GM12878 (cell line): ENCODE measurements around the gene HMX2. TPM values are rescaled to one million over a fixed set of nuclear protein-coding genes. Genes with fewer than 3 reads are reported as not detected.
A peak's percentile ranks its signal among the peaks of the same experiment; 100 is the strongest.

Experiments used
- ATAC-seq: fragments of 200-7000 bp; cut with Tn5 transposase; 3 replicates; pipeline ENCODE4 v1.9.1; 2020; ENCODE audit warnings: mild to moderate bottlenecking, moderate library complexity
- BruUV-seq: library from RNA; stranded (reverse); fragments of 400-500 nt; replicated peaks from 2 replicates; lab custom pipeline; 2021; lab: Mats Ljungman, UMichigan
- CTCF ChIA-PET: fragments of 300-600 bp; sonication (Branson Sonifier 250); formaldehyde crosslinking; extraction: SDS; loops from one replicate; lab custom pipeline; 2021; ENCODE audit warnings: inconsistent platforms; lab: Yijun Ruan, JAX
- POLR2A ChIA-PET: fragments of 350-600 bp; formaldehyde crosslinking; extraction: SDS; loops from one replicate; lab custom pipeline; 2021; ENCODE audit warnings: inconsistent platforms; lab: Charles Lee
- RAD21 ChIA-PET: fragments of 300-600 bp; sonication (Branson Sonifier 250); formaldehyde crosslinking; loops from one replicate; lab custom pipeline; 2023; ENCODE audit warnings: antibody characterized with exemption; ENCODE audit not compliant: unreplicated experiment; lab: Charles Lee
- SMC1A ChIA-PET: fragments of 300-600 bp; sonication (Branson Sonifier 250); formaldehyde crosslinking; loops from one replicate; lab custom pipeline; 2023; ENCODE audit not compliant: unreplicated experiment, uncharacterized antibody; lab: Charles Lee
- DNase-seq: peaks from one replicate; pipeline ENCODE4 v3.0.0-alpha.2; 2011; ENCODE audit warnings: low read depth, low spot score
- FAIRE-seq: peaks from 3 replicates; lab custom pipeline; 2011; peaks lifted over from hg19 to GRCh38; lab: Jason Lieb, UNC
- H2AFZ ChIP-seq: 2 replicates; pipeline ENCODE4 v1.6.0; 2011; ENCODE audit warnings: low read depth, low read length, control low read depth; ENCODE audit not compliant: control insufficient read depth
- H3K27ac ChIP-seq: 2 replicates; pipeline ENCODE4 v1.5.1; 2011; ENCODE audit warnings: control low read depth; ENCODE audit not compliant: control insufficient read depth, insufficient read depth
- H3K27me3 ChIP-seq, 2 experiments: replicated peaks in 1 of 2; 2 replicates each; pipeline versions ENCODE4 v1.6.0 to v1.6.1; 2011; ENCODE audit warnings: low read length in 1 of 2; ENCODE audit not compliant: control insufficient read depth in 2 of 2, insufficient read depth in 2 of 2
- H3K36me3 ChIP-seq, 2 experiments: 2 replicates each; pipeline ENCODE4 v1.5.1; 2011; ENCODE audit warnings: low read length in 1 of 2; ENCODE audit not compliant: control insufficient read depth in 2 of 2, insufficient read depth in 2 of 2
- H3K4me1 ChIP-seq: 2 replicates; pipeline ENCODE4 v1.6.1; 2011; ENCODE audit warnings: mild to moderate bottlenecking, low read length, moderate library complexity, mixed read lengths; ENCODE audit not compliant: control insufficient read depth, insufficient read depth
- H3K4me2 ChIP-seq: 2 replicates; pipeline ENCODE4 v1.6.0; 2011; ENCODE audit warnings: control low read depth; ENCODE audit not compliant: control insufficient read depth, insufficient read depth
- H3K4me3 ChIP-seq: fragments of 200-600 bp; sonication (generic); 2 replicates; pipeline ENCODE4 v1.5.1; 2016
- H3K79me2 ChIP-seq: 2 replicates; pipeline ENCODE4 v1.6.0; 2011; ENCODE audit warnings: low read length; ENCODE audit not compliant: control insufficient read depth, insufficient read depth
- H3K9ac ChIP-seq: 2 replicates; pipeline ENCODE4 v1.8.0; 2011; ENCODE audit warnings: low read length, control low read depth, mixed read lengths; ENCODE audit not compliant: control insufficient read depth, insufficient read depth
- H3K9me3 ChIP-seq: replicated peaks from 3 replicates; pipeline ENCODE4 v1.5.1; 2011; ENCODE audit warnings: mild to moderate bottlenecking, low read length; ENCODE audit not compliant: control insufficient read depth, insufficient read depth
- H4K20me1 ChIP-seq: 2 replicates; pipeline ENCODE4 v1.6.0; 2011; ENCODE audit not compliant: control insufficient read depth, insufficient read depth
- BCLAF1 ChIP-seq: fragments of 450-650 bp; IDR thresholded peaks from 2 replicates; pipeline ENCODE4 v1.6.1; 2017; ENCODE audit warnings: antibody characterized with exemption, mild to moderate bottlenecking, moderate library complexity
- CHD4 ChIP-seq: fragments of 200-600 bp; sonication (generic); IDR thresholded peaks from 2 replicates; pipeline ENCODE4 v1.6.1; 2016; ENCODE audit warnings: mild to moderate bottlenecking
- CUX1 ChIP-seq: IDR thresholded peaks from 2 replicates; pipeline ENCODE4 v1.6.1; 2012; ENCODE audit warnings: improper control_type of control experiment, low read depth, low read length; ENCODE audit not compliant: insufficient replicate concordance
- GATAD2B ChIP-seq: fragments of 450-650 bp; conservative IDR thresholded peaks from 2 replicates; pipeline ENCODE4 v1.6.1; 2017; ENCODE audit warnings: low read depth, mild to moderate bottlenecking, moderate library complexity
- NKRF ChIP-seq: fragments of 450-650 bp; conservative IDR thresholded peaks from 2 replicates; pipeline ENCODE4 v1.6.1; 2017; ENCODE audit warnings: mild to moderate bottlenecking, moderate library complexity
- RFX5 ChIP-seq: IDR thresholded peaks from 2 replicates; pipeline ENCODE4 v1.6.1; 2011; ENCODE audit warnings: low read depth, low read length, improper control_type of control experiment
- SRF ChIP-seq, 2 experiments: IDR thresholded peaks; 2 replicates each; pipeline ENCODE4 v1.6.1; 2011; ENCODE audit warnings: low read depth in 2 of 2, low read length in 2 of 2, mild to moderate bottlenecking in 1 of 2, moderate library complexity in 1 of 2
- WGBS: methylation state at CpG from one replicate; pipeline ENCODE4 v1.1.6; 2016; ENCODE audit warnings: low lambda C conversion rate; ENCODE audit not compliant: insufficient replicate concordance, insufficient coverage; ENCODE audit errors: missing lambda C conversion rate; 5-methylcytosine and 5-hydroxymethylcytosine counted together
- in situ Hi-C: fragments of 300-500 bp; cut with MboI; formaldehyde crosslinking; loops from 9 replicates; pipeline ENCODE4 v1.14.3; 2018; ENCODE audit warnings: mixed read lengths
- intact Hi-C: fragments of 100-400 bp; cut with micrococcal nuclease; formaldehyde crosslinking; loops from one replicate; pipeline ENCODE4 v1.14.2; 2022; ENCODE audit not compliant: unreplicated experiment
- polyA plus RNA-seq, 11 experiments: library from polyadenylated mRNA; depleted of rRNA in 4 of 11; unstranded in 6 of 11; stranded (reverse) in 5 of 11; fragments of >200 nt; fragmentation: Nextera tagmentation in 4 of 11; fragmentation: Illumina TruSeq in 1 of 11; extraction: Ambion mirVana in 4 of 11; extraction: Trizol in 1 of 11; gene quantifications; 1 replicate in 1 of 11; 2 replicates in 10 of 11; pipeline versions ENCODE4 v1.2.1 to v1.2.3, GENCODE V29; 2011 to 2016; ENCODE audit warnings: inconsistent platforms in 2 of 11, missing spikeins in 2 of 11, low read depth in 1 of 11
- total RNA-seq, 4 experiments: library from RNA; depleted of rRNA in 3 of 4; stranded (reverse); fragments of >200 nt in 3 of 4; fragmentation: Illumina TruSeq in 1 of 4; extraction: Trizol in 1 of 4; gene quantifications; 2 replicates each; pipeline versions ENCODE4 v1.2.1 to v1.2.3, GENCODE V29; 2013 to 2021
- TF ChIP-seq, protein P1 (sequence below): IDR thresholded peaks from 2 replicates; pipeline ENCODE4 v1.6.1; 2011; ENCODE audit warnings: mild to moderate bottlenecking, low read depth, low read length, moderate library complexity; ENCODE audit not compliant: insufficient replicate concordance

Gene HMX2
- total and polyA plus RNA-seq, 10 of the 15 experiments (the other 5 are each of a cell fraction or from before 2014, with no cell fraction given): 1.4 to 31.3 (median 16.8) TPM; not detected in 1

DNA sequence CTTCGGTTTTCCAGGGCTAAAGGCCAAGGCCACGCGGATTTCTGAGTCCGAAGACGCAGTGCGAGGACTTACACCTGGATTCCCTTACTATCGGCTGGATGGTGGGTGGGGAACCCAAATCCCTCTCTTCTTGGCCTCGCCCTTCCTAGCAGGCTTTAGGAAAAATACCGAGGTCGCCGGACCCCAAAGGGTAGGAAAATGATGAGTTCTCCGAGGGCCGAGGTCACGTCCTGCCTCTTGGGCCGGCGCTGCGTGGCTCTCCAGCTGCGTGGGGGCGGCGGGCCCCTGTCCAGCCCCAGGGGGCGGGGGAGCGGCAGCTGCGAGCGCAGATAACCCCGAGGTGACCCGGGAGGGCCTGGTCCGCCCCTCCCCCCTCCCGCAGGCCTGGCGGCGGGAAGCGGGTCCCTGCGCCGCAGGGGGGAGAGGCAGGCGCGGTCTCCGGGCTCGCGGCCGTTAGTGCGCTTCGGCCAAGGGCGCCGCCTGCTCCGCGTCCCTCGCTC is 13.0 kb upstream of the HMX2 start (continued):
- TF ChIP-seq NKRF: no peak
- TF ChIP-seq, all 136 proteins: peak for 3

DNA sequence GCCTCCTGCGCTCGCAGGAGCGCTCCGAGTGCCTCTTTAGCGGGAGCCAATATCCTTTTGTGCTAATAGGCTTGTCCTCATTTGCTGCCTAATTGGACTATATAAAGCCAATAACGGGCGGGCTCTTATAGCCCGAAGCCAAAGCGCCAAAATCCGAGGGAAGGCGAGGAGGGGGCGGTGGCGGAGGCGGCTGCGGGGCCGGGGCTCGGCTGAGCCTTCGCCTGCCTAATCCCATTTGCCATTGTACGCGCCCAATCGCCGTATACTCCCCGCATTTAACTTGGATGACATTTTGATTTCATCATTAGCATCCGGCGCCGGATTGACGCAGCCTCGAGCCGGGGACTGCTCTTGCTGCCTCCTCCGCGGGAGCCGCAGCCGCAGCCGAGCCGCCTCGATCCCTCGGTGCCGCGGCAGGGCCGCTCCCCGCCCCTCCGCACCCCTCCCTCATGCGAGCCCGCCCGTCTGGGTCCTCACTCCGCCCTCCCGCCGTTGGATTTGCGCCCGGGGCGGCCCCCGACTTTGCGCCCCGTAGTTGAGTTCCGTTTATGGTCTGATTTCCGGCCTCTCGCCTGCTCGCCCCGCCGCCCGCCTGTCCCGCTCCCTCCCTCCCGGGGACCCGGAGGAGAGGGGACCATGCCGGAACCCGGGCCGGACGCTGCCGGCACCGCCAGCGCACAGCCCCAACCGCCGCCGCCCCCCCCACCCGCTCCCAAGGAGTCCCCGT is 12.4 kb upstream of the HMX2 start, which contains the start of gene HMX3:
Gene HMX3, plus strand, starts transcription at position 556 of the 727 bp plus-strand sequence. Its CDS starts 81 bp downstream, at position 637.
- Histone ChIP-seq H3K4me1 (peaks cover 7% of the 10 kb centered on the region), H3K36me3 (no peaks in the 10 kb centered on the region; a peak in 1 of 4 replicates), H3K79me2 (peaks cover 31% of the 10 kb centered on the region), H3K27ac (peak within 1 kb of the TSS; percentile 54), H3K27me3 (peaks cover 2 to 18% of the 10 kb centered on the region in 2 experiments; a peak in 3 of 4 replicates), H3K4me3 (peak within 1 kb of the TSS; percentile 86), H3K4me2 (peak within 1 kb of the TSS; percentile 91), H2AFZ (peak within 1 kb of the TSS; percentile 26; the same call in 1 of the 2 replicates), H3K9ac (peak within 1 kb of the TSS; percentile 63), H4K20me1 (no peaks in the 10 kb centered on the region), H3K9me3 (no peaks in the 10 kb centered on the region; the same call in 2 of the 3 replicates)
- intact Hi-C loops (no loop called here), in situ Hi-C loops (no loop called here)
- FAIRE-seq (no peak), DNase-seq (no peak), ATAC-seq (peak; percentile 49)
- BruUV-seq: no TSS peak
- CTCF ChIA-PET: interaction anchor here (1.2 kb wide), 1 partner anchor 256 kb away, joined by 3 read pairs; no protein-coding TSS in a partner anchor
- RAD21 ChIA-PET: no interaction called here
- SMC1A ChIA-PET: no interaction called here
- WGBS: 36% methylated on average over 50 of the region's 76 CpGs
- POLR2A ChIA-PET: no interaction called here
- TF ChIP-seq GATAD2B (no peak), CUX1 (no peak), SRF (IDR thresholded peaks at IDR 0.05; ENCODE audit: low read depth in 2 of 2, low read length in 2 of 2) (peak; percentile 95 to 97), RFX5 (no peak), CHD4 (no peak), BCLAF1 (no peak)
- TF ChIP-seq, protein P1, sequence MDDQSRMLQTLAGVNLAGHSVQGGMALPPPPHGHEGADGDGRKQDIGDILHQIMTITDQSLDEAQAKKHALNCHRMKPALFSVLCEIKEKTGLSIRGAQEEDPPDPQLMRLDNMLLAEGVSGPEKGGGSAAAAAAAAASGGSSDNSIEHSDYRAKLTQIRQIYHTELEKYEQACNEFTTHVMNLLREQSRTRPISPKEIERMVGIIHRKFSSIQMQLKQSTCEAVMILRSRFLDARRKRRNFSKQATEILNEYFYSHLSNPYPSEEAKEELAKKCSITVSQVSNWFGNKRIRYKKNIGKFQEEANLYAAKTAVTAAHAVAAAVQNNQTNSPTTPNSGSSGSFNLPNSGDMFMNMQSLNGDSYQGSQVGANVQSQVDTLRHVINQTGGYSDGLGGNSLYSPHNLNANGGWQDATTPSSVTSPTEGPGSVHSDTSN: no peak
